ENCODE data around the gene MCAT. TPM values are rescaled to one million over a fixed set of nuclear protein-coding genes. Genes with fewer than 3 reads are reported as not detected.

Gene MCAT
- total and polyA plus RNA-seq, 5 experiments from 2014 or later = 9.2 to 11.3 (median 10.8) TPM

DNA sequence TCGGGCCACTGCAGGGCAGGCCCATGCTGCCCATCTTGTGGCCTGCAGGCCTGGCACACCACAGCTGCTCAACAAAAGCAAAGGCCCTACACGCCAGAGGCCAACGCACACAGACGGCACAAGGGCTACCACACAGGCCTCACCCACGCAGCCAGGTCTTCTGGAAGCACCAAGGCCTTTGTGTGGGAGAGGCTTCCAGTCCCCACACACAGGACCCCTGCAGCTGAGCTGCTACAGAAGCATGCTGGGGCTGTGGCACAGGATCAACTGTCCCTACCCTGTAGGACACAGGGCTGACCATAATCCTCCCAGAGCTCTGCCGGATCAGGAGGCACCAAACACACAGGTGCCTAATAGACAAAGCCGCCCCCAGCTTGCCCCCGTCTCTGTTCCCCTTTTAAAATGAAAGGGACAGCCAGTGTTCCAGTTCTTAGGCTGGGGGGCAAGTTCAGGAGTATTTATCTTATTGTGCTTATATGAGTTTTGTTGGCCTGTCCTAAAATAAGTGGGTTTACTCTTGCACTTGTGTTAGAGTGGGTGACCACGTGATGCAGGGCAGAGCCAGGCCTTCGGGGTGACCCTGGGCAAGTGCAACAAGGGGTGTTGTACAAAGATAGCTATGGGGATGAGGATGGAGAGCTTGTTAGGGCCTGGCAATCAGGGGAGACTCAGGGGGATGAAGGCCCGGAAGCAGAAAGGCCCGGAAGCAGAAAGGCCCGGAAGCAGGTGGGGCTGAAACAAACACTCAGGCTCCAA, 38.3 kb upstream of the MCAT start:
- DNase-seq = peak in 1 of 10 donors; percentile 42
- H3K27me3 Mint-ChIP-seq = no peaks in the 10 kb centered on the region
- POLR2A ChIA-PET = no interaction called here
- H3K4me3 Mint-ChIP-seq = no peak overlapping the region
- peak overlapping the region in 1 of 10 donors; percentile 39 for H3K27ac Mint-ChIP-seq
- peaks cover 15 to 24% (median 19%) of the 10 kb centered on the region in 4 donors for H3K4me1 Mint-ChIP-seq
- peaks cover 0 to 27% (median 11%) of the 10 kb centered on the region in 3 donors for H3K36me3 Mint-ChIP-seq
- ATAC-seq = no peak
- no peaks in the 10 kb centered on the region for H3K9me3 Mint-ChIP-seq

DNA sequence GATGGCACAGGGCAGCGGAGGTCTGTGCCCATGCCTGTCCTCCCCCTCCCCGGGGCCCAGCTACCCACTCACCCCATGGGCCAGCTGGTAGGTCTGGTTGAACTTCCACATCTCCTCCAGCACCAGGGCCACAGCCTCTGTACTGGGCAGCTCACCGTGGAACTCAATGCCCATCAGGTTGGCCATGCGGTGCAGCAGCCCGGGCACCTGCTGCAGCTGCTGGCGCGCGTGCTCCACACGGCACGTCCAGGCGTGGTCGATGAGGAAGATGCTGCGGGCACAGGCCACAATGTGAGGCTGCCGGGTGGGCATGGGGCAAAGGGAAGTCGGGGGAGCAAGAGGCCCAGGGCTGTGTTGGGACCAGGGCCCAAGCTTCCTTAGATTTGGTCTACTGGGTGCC, 37.5 kb upstream of the MCAT start:
- no peak overlapping the region for H3K4me3 Mint-ChIP-seq
- no peaks in the 10 kb centered on the region for H3K27me3 Mint-ChIP-seq
- POLR2A ChIA-PET = no interaction called here
- H3K4me1 Mint-ChIP-seq = peaks cover 11 to 24% (median 17%) of the 10 kb centered on the region in 4 donors
- no peak overlapping the region for H3K27ac Mint-ChIP-seq
- ATAC-seq (no peak), DNase-seq (peak in 1 of 10 donors; percentile 47)
- no peaks in the 10 kb centered on the region for H3K9me3 Mint-ChIP-seq
- H3K36me3 Mint-ChIP-seq = peaks cover 0 to 32% (median 11%) of the 10 kb centered on the region in 3 donors

DNA sequence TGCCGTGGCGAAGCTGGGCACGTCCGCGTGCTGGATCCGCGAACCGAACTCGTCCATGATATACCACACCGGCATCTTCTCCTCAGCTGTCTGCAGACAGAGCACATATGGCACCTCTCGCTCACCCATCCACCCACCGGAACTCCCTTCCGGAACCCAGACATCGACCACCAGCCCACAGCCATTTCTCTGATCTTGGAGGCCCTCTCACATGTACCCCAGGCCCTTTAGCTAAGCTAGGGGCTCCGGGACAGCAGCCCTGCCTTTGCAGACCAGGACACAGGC, 36.7 kb upstream of the MCAT start:
- peak in 1 of 10 donors; percentile 19 for DNase-seq
- H3K4me3 Mint-ChIP-seq = no peak overlapping the region
- no peaks in the 10 kb centered on the region for H3K9me3 Mint-ChIP-seq
- no peak for ATAC-seq
- peaks cover 8 to 18% (median 12%) of the 10 kb centered on the region in 4 donors for H3K4me1 Mint-ChIP-seq
- no peaks in the 10 kb centered on the region for H3K27me3 Mint-ChIP-seq
- H3K27ac Mint-ChIP-seq = no peak overlapping the region
- peaks cover 0 to 34% (median 11%) of the 10 kb centered on the region in 3 donors for H3K36me3 Mint-ChIP-seq
- POLR2A ChIA-PET = no interaction called here

GRCh38 chr22:43179146-43179910, 36.1 kb upstream of the MCAT start:
- Mint-ChIP-seq H3K27me3 (no peaks in the 10 kb centered on the region), H3K27ac (no peak overlapping the region), H3K4me1 (peaks cover 5 to 15% (median 10%) of the 10 kb centered on the region in 4 donors), H3K4me3 (no peak overlapping the region), H3K9me3 (no peaks in the 10 kb centered on the region), H3K36me3 (peaks cover 0 to 34% (median 11%) of the 10 kb centered on the region in 3 donors)
- DNase-seq (peak in 1 of 10 donors; percentile 31), ATAC-seq (no peak)
- POLR2A ChIA-PET = interaction anchor here (0.6 kb wide), 1 partner anchor 9 kb away, joined by 3 read pairs; no protein-coding TSS in a partner anchor

DNA sequence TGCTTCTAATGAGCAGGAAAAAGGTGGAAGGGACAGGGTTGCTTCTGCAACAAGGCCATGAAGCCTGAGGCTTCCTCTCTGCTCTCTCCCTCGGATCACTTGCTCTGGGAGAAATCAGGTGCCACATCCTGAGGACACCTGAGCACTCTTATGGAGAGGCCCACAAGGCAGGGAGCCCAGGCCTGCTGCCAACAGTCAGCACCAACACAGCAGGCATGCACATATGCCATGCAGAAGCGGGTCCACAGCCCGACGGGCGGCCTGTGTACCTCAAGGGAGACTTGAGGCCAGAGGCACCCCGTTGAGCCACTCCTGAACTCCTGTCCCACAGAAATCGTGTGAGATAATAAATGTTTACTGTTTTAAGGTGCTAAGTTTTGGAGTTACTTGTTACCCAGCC, 34.3 kb upstream of the MCAT start:
- H3K4me1 Mint-ChIP-seq = peaks cover 0 to 6% (median 4%) of the 10 kb centered on the region in 4 donors
- ATAC-seq = no peak

DNA sequence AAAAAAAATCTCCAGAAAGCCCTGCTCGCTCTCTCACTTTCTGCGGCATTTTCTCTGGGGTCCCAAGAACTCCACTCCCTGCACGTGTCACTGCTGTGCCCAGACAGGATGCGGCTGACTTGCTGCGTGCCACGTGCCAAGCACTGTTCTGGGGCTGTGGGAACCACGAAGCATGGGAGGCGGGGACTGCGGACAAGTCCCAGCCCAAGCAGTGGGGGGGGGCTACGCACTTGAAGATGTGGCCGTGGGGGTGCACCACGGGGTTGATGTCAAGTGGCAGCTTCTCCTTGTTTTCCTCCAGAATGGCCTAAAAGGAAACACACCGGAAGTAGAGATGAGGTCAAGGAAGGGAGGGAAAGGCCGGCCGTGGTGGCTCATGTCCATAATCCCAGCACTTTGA, 32.9 kb upstream of the MCAT start:
- Mint-ChIP-seq H3K36me3 (peaks cover 0 to 51% (median 15%) of the 10 kb centered on the region in 3 donors), H3K27me3 (no peaks in the 10 kb centered on the region), H3K4me1 (peaks cover 0 to 3% (median 0%) of the 10 kb centered on the region in 4 donors), H3K27ac (peak overlapping the region in 2 of 10 donors; percentile 25 to 29), H3K9me3 (no peaks in the 10 kb centered on the region), H3K4me3 (no peak overlapping the region)
- peak in 1 of 10 donors; percentile 24 for DNase-seq
- POLR2A ChIA-PET = no interaction called here
- ATAC-seq = no peak

More for the DNA sequence above, 34.3 kb upstream of the MCAT start:
- Mint-ChIP-seq H3K27ac (no peak overlapping the region), H3K27me3 (no peaks in the 10 kb centered on the region), H3K4me3 (no peak overlapping the region), H3K36me3 (peaks cover 0 to 47% (median 15%) of the 10 kb centered on the region in 3 donors), H3K9me3 (no peaks in the 10 kb centered on the region)
- DNase-seq = peak in 1 of 10 donors; percentile 40
- POLR2A ChIA-PET = no interaction called here

DNA sequence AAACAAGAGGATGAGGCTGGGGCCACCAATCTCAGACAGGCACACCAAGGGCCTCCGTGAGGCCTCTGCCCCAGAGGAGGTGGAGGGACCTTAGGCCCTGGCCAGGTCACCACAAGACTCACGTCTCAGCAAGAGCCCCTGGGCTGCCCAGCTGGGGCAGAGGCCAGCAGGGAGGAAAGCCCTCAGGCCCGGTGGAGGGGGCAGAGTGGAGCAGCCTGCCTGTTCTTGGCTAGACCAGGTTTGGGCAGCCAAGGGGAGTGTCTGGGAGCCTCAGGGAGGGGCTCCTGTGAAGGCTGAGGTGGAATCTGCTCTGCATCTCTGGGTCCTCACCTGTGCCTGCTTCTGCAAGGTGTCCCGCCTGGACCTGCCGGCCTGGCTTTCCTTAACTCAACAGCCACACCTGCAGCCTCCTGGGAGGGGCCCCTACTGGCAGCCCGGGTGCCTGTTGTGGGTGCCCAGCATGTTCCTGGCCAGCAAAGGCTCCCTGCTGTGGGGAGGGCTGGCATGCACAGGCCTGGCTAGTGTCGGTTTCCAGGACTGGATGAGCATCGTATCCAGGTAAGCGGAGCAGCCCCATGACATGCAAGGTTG, 31.8 kb upstream of the MCAT start:
- no peak overlapping the region for H3K27ac Mint-ChIP-seq
- no peak for ATAC-seq
- no peaks in the 10 kb centered on the region for H3K9me3 Mint-ChIP-seq
- no peaks in the 10 kb centered on the region for H3K27me3 Mint-ChIP-seq
- POLR2A ChIA-PET = no interaction called here
- H3K4me3 Mint-ChIP-seq = no peak overlapping the region
- H3K36me3 Mint-ChIP-seq = peaks cover 0 to 58% (median 15%) of the 10 kb centered on the region in 3 donors
- H3K4me1 Mint-ChIP-seq = peaks cover 0 to 4% (median 2%) of the 10 kb centered on the region in 4 donors
- peak in 1 of 10 donors; percentile 60 for DNase-seq

GRCh38 chr22:43173976-43174720, 30.9 kb upstream of the MCAT start:
- no peaks in the 10 kb centered on the region for H3K27me3 Mint-ChIP-seq
- H3K4me3 Mint-ChIP-seq = no peak overlapping the region
- peaks cover 0 to 50% (median 9%) of the 10 kb centered on the region in 3 donors for H3K36me3 Mint-ChIP-seq
- ATAC-seq (no peak), DNase-seq (peak in 1 of 10 donors; percentile 31)
- H3K9me3 Mint-ChIP-seq = no peaks in the 10 kb centered on the region
- peaks cover 0 to 4% (median 2%) of the 10 kb centered on the region in 4 donors for H3K4me1 Mint-ChIP-seq
- POLR2A ChIA-PET = no interaction called here
- no peak overlapping the region for H3K27ac Mint-ChIP-seq

DNA sequence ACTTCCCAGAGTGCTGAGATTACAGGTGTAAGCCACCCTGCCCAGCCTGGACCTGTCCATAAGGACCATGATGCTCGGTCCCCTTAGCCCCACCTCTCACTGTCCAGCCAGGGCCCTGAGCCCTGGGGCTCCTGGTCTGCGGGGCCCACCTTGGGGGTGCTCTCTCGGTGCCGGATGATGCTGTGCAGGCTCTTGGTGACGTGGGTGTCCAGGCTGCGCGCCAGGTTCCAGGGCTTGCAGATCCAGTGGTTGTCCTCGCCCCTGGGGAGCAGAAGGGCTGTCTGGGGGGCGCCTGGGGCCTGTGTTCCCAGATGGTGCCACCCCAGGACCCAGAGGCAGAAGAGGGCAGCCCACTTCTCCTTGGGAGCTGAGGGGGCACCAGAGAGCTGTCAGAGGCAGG, 30.4 kb upstream of the MCAT start:
- Mint-ChIP-seq H3K4me1 (peaks cover 0 to 4% (median 2%) of the 10 kb centered on the region in 4 donors), H3K4me3 (no peak overlapping the region), H3K9me3 (no peaks in the 10 kb centered on the region), H3K27me3 (no peaks in the 10 kb centered on the region), H3K27ac (no peak overlapping the region), H3K36me3 (peaks cover 0 to 48% (median 5%) of the 10 kb centered on the region in 3 donors)
- ATAC-seq (no peak), DNase-seq (no peak)
- POLR2A ChIA-PET = no interaction called here

DNA sequence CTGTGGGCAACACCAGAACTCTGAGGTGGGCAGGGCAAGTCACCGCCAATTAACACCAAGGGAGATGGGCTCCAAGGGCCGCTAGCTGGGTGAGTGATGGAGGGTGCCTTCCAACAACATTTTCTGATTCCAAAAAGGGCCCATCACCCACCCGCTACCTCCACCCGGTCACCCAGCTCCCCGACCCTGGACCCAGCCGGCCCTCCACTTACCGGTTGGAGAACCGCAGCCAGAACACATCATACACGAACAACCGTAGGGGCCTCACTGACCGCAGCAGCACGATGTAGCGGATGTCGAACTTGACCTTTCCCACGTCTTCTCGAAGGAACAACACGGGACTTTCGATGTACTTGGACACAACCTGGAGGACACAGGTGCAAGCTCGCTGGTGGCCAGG, 29.0 kb upstream of the MCAT start:
- no peak overlapping the region for H3K27ac Mint-ChIP-seq
- H3K4me3 Mint-ChIP-seq = no peak overlapping the region
- H3K4me1 Mint-ChIP-seq = peaks cover 0 to 4% (median 2%) of the 10 kb centered on the region in 4 donors
- peaks cover 0 to 46% (median 6%) of the 10 kb centered on the region in 3 donors for H3K36me3 Mint-ChIP-seq
- ATAC-seq = no peak
- no peaks in the 10 kb centered on the region for H3K9me3 Mint-ChIP-seq
- no peak for DNase-seq
- POLR2A ChIA-PET = no interaction called here
- H3K27me3 Mint-ChIP-seq = no peaks in the 10 kb centered on the region

- H3K4me1 Mint-ChIP-seq = peaks cover 0 to 4% (median 2%) of the 10 kb centered on the region in 4 donors
- POLR2A ChIA-PET = no interaction called here
- H3K9me3 Mint-ChIP-seq = no peaks in the 10 kb centered on the region
- no peaks in the 10 kb centered on the region for H3K27me3 Mint-ChIP-seq
- peaks cover 0 to 49% (median 6%) of the 10 kb centered on the region in 3 donors for H3K36me3 Mint-ChIP-seq
- ATAC-seq (no peak), DNase-seq (peak in 1 of 10 donors; percentile 56)
- no peak overlapping the region for H3K4me3 Mint-ChIP-seq
- H3K27ac Mint-ChIP-seq = no peak overlapping the region
Measured at GRCh38 chr22:43171607-43172006, 28.4 kb upstream of the MCAT start.

GRCh38 chr22:43171019-43171491, 27.9 kb upstream of the MCAT start:
- POLR2A ChIA-PET = no interaction called here
- no peaks in the 10 kb centered on the region for H3K9me3 Mint-ChIP-seq
- ATAC-seq (no peak), DNase-seq (no peak)
- peak overlapping the region in 1 of 10 donors; percentile 71 for H3K27ac Mint-ChIP-seq
- peaks cover 0 to 4% (median 2%) of the 10 kb centered on the region in 4 donors for H3K4me1 Mint-ChIP-seq
- no peaks in the 10 kb centered on the region for H3K27me3 Mint-ChIP-seq
- peaks cover 0 to 46% (median 6%) of the 10 kb centered on the region in 3 donors for H3K36me3 Mint-ChIP-seq
- H3K4me3 Mint-ChIP-seq = no peak overlapping the region
